Measurements from ENCODE around the gene RNF223. TPM values are rescaled to one million over a fixed set of nuclear protein-coding genes. Genes with fewer than 3 reads are reported as not detected.

The RNF223 gene
- total RNA-seq, 4 donors from 2014 or later = not detected

DNA sequence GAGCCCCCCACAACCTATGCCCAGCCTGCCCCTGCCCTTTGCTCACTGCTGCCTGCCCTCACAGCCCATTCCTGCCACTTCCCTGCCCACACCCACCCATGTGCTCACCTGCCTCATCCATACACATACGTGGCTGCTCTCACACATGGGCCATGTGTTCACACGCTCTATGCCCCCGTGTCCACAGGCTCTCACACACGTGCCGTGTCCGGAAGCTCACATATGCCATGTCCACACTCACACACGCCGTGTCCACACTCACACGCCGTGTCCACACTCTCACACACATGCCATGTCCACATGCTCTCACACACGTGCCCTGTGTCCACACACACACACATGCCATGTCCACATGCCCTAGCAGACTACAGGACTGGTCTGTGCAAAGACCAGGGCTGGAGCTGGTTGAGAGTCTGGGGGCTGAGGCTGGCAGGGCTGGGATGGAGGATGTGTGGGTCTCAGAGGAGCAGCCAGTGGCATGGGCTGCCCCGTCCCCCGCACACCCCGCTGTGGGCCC lies 583 bp upstream of the RNF223 start:
- no peak for DNase-seq
- Histone ChIP-seq H3K4me1 (peaks cover 0 to 4% of the 10 kb centered on the region in 2 donors), H3K27me3 (peaks cover 0 to 2% of the 10 kb centered on the region in 2 donors), H3K9me3 (no peaks in the 10 kb centered on the region), H3K36me3 (no peaks in the 10 kb centered on the region), H3K27ac (no peak overlapping the region), H3K4me3 (no peak overlapping the region)
- intact Hi-C loops (cut with DNase I; ENCODE audit: low total_unique reads) = no loop called here
- TF ChIP-seq, protein P1, sequence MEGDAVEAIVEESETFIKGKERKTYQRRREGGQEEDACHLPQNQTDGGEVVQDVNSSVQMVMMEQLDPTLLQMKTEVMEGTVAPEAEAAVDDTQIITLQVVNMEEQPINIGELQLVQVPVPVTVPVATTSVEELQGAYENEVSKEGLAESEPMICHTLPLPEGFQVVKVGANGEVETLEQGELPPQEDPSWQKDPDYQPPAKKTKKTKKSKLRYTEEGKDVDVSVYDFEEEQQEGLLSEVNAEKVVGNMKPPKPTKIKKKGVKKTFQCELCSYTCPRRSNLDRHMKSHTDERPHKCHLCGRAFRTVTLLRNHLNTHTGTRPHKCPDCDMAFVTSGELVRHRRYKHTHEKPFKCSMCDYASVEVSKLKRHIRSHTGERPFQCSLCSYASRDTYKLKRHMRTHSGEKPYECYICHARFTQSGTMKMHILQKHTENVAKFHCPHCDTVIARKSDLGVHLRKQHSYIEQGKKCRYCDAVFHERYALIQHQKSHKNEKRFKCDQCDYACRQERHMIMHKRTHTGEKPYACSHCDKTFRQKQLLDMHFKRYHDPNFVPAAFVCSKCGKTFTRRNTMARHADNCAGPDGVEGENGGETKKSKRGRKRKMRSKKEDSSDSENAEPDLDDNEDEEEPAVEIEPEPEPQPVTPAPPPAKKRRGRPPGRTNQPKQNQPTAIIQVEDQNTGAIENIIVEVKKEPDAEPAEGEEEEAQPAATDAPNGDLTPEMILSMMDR (IDR thresholded peaks at IDR 0.05) = no peak
- TF ChIP-seq POLR2A (IDR thresholded peaks at IDR 0.05) = no peak

DNA sequence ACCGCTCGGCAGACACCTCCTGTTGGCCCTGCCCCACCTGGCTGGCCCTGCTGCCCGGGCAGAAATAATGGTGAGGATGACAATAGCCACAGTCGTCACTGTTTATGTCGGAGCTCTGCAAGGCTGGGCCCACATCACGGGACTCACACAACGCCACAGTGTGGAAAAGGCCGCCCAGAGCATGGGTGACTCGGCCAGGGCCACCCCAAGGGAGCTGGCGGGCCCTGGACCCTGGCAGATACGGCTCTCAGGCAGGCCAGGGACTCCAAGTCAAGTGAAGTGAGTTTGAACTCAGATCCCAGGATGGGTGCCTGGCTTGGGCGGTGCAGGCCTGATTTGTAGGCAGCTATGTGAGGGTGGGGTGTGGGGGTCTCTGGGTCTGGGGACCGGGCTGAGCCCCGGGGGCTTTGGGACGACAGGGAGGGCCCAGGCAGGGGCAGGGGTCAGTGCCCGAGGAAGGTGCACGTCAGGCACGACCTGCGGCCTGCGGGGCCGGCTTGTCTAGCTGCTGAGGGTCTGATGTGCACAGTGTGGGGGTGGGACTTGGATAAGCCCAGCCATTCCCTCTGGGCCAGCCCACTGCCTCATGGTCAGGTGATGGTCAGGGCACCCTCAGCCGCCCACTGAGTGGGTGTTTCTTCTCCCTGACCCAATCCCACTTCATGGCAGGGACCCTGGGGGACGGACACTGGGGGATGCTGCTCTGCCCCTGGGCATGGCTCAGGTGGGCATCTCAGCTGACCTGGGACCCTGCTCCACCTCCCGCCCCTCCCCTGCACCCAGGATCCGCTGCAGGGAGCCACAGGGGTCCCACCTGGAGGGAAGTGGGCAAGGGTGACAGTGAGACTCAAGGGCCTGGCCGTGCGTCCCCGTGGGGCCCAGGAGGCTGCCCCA lies 1.0 kb downstream of the RNF223 start:
- Histone ChIP-seq H3K9me3 (no peaks in the 10 kb centered on the region), H3K4me3 (no peak overlapping the region), H3K4me1 (peaks cover 0 to 12% of the 10 kb centered on the region in 2 donors), H3K27me3 (peaks cover 2 to 16% of the 10 kb centered on the region in 2 donors), H3K27ac (no peak overlapping the region), H3K36me3 (no peaks in the 10 kb centered on the region)
- no peak for DNase-seq
- intact Hi-C loops (cut with DNase I; ENCODE audit: low total_unique reads) = no loop called here
- TF ChIP-seq POLR2A (IDR thresholded peaks at IDR 0.05) = no peak
- TF ChIP-seq, protein P1 (IDR thresholded peaks at IDR 0.05) = no peak

DNA sequence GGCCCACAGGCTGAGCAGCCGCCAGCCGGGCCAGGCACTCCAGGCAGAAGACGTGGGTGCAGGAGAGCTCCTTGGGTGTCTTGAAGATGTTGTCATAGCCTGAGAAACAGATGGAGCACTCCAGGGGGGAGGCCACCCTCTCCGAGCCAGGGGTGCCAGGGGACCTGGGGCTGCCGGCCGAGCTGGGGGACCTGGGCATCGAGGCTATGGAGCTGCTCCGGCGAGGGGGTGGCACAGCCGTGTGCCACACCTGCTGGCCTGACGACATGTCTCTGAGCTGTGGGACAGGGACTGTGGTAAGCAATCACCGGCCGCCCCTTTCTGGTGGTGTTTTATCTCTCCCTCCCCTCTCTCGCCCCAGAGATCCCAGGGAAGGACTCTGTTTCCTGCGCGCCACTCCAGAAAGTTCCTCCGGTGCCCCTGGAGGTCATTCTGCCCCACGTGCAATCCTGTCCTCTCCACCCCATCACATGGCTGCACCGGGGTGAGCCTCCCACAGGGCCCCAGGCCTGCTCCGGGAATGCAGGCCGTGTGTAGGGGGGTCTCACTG lies 1.7 kb downstream of the RNF223 start:
- H3K36me3 ChIP-seq = no peaks in the 10 kb centered on the region
- intact Hi-C loops (cut with DNase I; ENCODE audit: low total_unique reads) = no loop called here
- H3K27me3 ChIP-seq = peaks cover 4 to 16% of the 10 kb centered on the region in 2 donors
- H3K4me1 ChIP-seq = peaks cover 0 to 12% of the 10 kb centered on the region in 2 donors
- H3K27ac ChIP-seq = no peak overlapping the region
- TF ChIP-seq POLR2A (IDR thresholded peaks at IDR 0.05) = no peak
- TF ChIP-seq, protein P1 (IDR thresholded peaks at IDR 0.05) = no peak
- no peak overlapping the region for H3K4me3 ChIP-seq
- no peak for DNase-seq
- H3K9me3 ChIP-seq = no peaks in the 10 kb centered on the region

DNA sequence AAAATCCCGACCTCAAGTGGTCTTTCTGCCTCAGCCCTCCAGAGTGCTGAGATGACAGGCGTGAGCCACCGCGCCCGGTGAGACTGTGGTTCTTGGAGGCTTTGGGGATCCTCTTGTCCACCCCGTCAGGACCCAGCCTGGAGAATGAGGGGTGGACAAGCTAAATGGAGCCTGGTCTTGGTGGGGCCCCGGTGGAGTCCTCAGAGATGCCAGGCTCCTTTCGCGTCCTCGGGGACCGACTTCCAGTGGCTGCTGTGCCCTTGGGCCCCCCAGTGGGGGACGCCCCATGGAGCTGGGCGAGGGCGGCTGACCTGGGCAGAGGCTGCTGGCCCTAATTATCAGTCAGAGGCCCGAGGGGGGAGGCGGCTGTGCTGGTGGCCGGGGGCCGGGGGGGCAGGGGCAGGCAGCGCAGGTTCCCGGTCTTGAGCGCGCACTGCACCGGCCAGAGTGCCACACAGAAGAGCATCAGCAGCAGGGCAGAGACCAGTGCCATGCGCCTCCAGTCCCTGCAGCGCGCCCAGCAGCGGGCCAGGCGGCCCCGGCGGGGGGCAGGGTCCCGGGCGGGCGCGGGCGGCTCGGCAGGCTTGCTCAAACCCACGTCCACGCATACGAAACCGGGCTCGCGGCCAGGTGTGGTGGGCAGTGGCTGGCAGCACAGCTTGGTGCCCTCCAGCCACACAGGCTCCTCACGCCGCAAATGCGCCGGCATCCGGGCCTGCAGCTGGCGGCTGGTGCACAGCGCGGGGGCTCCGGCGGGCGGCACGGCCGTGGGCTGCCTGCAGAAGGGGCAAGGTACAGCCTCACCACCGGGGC lies 2.4 kb downstream of the RNF223 start:
- Histone ChIP-seq H3K36me3 (no peaks in the 10 kb centered on the region), H3K27ac (no peak overlapping the region), H3K4me3 (no peak overlapping the region), H3K9me3 (no peaks in the 10 kb centered on the region), H3K4me1 (peaks cover 0 to 12% of the 10 kb centered on the region in 2 donors), H3K27me3 (peaks cover 4 to 16% of the 10 kb centered on the region in 2 donors)
- TF ChIP-seq POLR2A (IDR thresholded peaks at IDR 0.05) = no peak
- TF ChIP-seq, protein P1 (IDR thresholded peaks at IDR 0.05) = no peak
- intact Hi-C loops (cut with DNase I; ENCODE audit: low total_unique reads) = no loop called here
- no peak for DNase-seq
